ENCODE data around the gene VASH1. TPM values are rescaled to one million over a fixed set of nuclear protein-coding genes. Genes with fewer than 3 reads are reported as not detected.
"Not testable (repeated sequence)": the region's sequence is repeated elsewhere in the genome, so short reads cannot be mapped to it uniquely, and the experiment has no call there.

The VASH1 gene
- total RNA-seq, 3 donors from 2014 or later (not counting 1 experiment from before 2014, with no cell fraction given) = 9.5 to 15.0 (median 13.5) TPM

DNA sequence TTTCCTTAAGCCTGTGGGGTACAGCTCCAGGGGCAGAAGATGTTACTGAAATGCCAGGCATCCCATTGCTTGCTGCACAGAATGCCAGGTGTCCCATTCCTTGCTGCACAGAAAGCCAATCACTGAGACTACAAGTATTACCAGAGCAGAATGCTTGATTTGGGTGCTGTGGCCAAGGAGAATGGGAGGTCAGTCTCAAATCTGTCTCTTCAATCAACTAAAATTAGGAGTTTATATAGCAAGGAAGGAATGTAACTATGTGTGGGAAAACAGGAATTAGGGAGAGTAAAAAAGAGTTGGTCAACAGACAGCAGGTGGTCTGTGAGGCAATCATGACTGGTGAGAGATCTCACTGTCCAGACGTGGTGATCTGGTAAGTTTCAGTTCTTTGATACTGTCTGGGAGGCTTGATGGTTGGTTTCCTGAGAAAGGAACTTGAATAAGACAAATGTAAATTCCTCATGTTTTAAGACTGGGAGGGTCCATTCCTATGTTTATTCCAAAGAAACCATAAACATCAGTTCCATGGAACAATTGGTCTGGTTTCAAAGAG is 31.2 kb upstream of the VASH1 start:
- H3K36me3 Mint-ChIP-seq = no peaks in the 10 kb centered on the region
- Histone ChIP-seq H3K4me3 (ENCODE audit: low read length) (no peak overlapping the region), H3K27me3 (ENCODE audit: control insufficient read depth, insufficient read depth, low read length) (no peaks in the 10 kb centered on the region), H3K4me1 (ENCODE audit: control insufficient read depth, insufficient read depth, low read length) (no peaks in the 10 kb centered on the region), H3K9me3 (ENCODE audit: control insufficient read depth, insufficient read depth, low read length) (no peaks in the 10 kb centered on the region), H3K27ac (ENCODE audit: low read length) (no peak overlapping the region), H3K36me3 (ENCODE audit: control insufficient read depth, insufficient read depth, low read length) (no peaks in the 10 kb centered on the region)
- no peaks in the 10 kb centered on the region for H3K9me3 Mint-ChIP-seq
- 46% methylated on average over 1 of the region's 1 CpG for WGBS (ENCODE audit: insufficient coverage)
- peaks cover 11 to 16% of the 10 kb centered on the region in 2 donors for H3K27me3 Mint-ChIP-seq (ENCODE audit: low read depth in 2 of 2)
- intact Hi-C loops (cut with micrococcal nuclease) = no loop called here
- TF ChIP-seq, protein P1, sequence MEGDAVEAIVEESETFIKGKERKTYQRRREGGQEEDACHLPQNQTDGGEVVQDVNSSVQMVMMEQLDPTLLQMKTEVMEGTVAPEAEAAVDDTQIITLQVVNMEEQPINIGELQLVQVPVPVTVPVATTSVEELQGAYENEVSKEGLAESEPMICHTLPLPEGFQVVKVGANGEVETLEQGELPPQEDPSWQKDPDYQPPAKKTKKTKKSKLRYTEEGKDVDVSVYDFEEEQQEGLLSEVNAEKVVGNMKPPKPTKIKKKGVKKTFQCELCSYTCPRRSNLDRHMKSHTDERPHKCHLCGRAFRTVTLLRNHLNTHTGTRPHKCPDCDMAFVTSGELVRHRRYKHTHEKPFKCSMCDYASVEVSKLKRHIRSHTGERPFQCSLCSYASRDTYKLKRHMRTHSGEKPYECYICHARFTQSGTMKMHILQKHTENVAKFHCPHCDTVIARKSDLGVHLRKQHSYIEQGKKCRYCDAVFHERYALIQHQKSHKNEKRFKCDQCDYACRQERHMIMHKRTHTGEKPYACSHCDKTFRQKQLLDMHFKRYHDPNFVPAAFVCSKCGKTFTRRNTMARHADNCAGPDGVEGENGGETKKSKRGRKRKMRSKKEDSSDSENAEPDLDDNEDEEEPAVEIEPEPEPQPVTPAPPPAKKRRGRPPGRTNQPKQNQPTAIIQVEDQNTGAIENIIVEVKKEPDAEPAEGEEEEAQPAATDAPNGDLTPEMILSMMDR (IDR thresholded peaks at IDR 0.05) = no peak
- H3K27ac Mint-ChIP-seq = no peak overlapping the region
- no peak for DNase-seq
- ATAC-seq = no peak
- no peaks in the 10 kb centered on the region for H3K4me1 Mint-ChIP-seq
- H3K4me3 Mint-ChIP-seq = no peak overlapping the region

DNA sequence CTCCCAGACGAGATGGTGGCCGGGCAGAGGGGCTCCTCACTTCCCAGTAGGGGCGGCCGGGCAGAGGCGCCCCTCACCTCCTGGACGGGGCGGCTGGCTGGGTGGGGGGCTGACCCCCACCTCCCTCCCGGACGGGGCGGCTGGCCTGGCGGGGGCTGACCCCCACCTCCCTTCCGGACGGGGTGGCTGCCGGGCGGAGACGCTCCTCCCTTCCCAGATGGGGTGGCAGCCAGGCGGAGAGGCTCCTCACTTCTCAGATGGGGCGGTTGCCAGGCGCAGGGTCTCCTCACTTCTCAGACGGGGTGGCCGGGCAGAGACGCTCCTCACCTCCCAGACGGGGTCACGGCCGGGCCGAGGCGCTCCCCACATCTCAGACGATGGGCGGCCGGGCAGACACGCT is 26.8 kb upstream of the VASH1 start:
- H3K4me3 Mint-ChIP-seq; ATAC-seq; intact Hi-C loops (cut with micrococcal nuclease); H3K4me1 Mint-ChIP-seq; H3K27ac Mint-ChIP-seq; DNase-seq; H3K27me3 ChIP-seq (ENCODE audit: control insufficient read depth, insufficient read depth, low read length); H3K36me3 Mint-ChIP-seq; H3K36me3 ChIP-seq (ENCODE audit: control insufficient read depth, insufficient read depth, low read length); H3K4me3 ChIP-seq (ENCODE audit: low read length); H3K4me1 ChIP-seq (ENCODE audit: control insufficient read depth, insufficient read depth, low read length); H3K9me3 ChIP-seq (ENCODE audit: control insufficient read depth, insufficient read depth, low read length); H3K9me3 Mint-ChIP-seq; H3K27ac ChIP-seq (ENCODE audit: low read length): not testable (repeated sequence)
- WGBS (ENCODE audit: insufficient coverage) = 88% methylated on average over 16 of the region's 31 CpGs
- peaks cover 16 to 24% of the 10 kb centered on the region in 2 donors for H3K27me3 Mint-ChIP-seq (ENCODE audit: low read depth in 2 of 2)

DNA sequence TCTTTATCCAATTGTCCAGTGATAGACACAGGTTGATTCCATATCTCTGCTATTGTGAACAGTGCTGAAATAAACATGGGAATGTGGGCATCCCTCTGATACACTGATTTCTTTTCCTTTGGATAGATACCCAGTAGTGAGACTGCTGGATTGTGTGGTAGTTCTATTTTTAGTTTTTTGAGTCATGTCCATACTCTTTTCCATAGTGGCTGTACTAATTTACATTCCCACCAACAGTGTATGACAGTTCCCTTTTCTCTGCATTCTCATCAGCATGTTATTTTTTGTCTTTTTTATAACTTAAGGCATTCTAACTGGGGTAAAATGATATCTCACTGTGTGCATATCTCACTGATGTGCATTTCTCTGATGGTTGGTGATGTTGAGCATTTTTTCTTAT is 24.8 kb upstream of the VASH1 start:
- Mint-ChIP-seq H3K9me3 (peaks cover 4 to 7% of the 10 kb centered on the region in 2 donors), H3K27ac (no peak overlapping the region), H3K36me3 (peaks cover 25% of the 10 kb centered on the region), H3K27me3 (ENCODE audit: low read depth in 2 of 2) (peaks cover 14 to 43% of the 10 kb centered on the region in 2 donors), H3K4me3 (no peak overlapping the region), H3K4me1 (no peaks in the 10 kb centered on the region)
- TF ChIP-seq, protein P1 (IDR thresholded peaks at IDR 0.05) = no peak
- DNase-seq (no peak), ATAC-seq (no peak)
- H3K36me3 ChIP-seq (ENCODE audit: control insufficient read depth, insufficient read depth, low read length) = no peaks in the 10 kb centered on the region
- no peaks in the 10 kb centered on the region for H3K4me1 ChIP-seq (ENCODE audit: control insufficient read depth, insufficient read depth, low read length)
- no peaks in the 10 kb centered on the region for H3K9me3 ChIP-seq (ENCODE audit: control insufficient read depth, insufficient read depth, low read length)
- no peak overlapping the region for H3K4me3 ChIP-seq (ENCODE audit: low read length)
- no peak overlapping the region for H3K27ac ChIP-seq (ENCODE audit: low read length)
- peaks cover 2% of the 10 kb centered on the region for H3K27me3 ChIP-seq (ENCODE audit: control insufficient read depth, insufficient read depth, low read length)
- intact Hi-C loops (cut with micrococcal nuclease) = no loop called here

DNA sequence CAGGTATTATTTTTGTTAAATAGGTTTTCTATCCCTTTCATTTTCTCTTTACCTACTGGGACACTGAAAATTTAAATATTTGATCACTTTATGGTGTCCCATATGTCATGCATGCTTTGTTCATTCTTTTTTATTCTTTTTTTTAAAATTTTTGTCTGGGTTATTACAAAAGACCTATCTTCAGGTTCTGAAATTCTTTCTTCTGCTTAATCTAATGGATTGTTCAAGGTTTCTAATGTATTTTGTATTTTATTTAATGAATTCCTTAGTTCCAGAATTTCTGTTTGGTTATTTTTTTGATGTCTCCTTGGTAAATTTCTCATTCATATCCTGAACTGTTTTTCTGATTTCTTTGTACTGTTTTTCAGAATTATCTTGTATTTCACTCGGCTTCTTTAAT is 20.2 kb upstream of the VASH1 start:
- ATAC-seq = no peak
- no peak overlapping the region for H3K27ac Mint-ChIP-seq
- H3K36me3 Mint-ChIP-seq = peaks cover 26% of the 10 kb centered on the region
- Histone ChIP-seq H3K4me3 (ENCODE audit: low read length) (no peak overlapping the region), H3K27ac (ENCODE audit: low read length) (no peak overlapping the region), H3K4me1 (ENCODE audit: control insufficient read depth, insufficient read depth, low read length) (no peaks in the 10 kb centered on the region), H3K9me3 (ENCODE audit: control insufficient read depth, insufficient read depth, low read length) (no peaks in the 10 kb centered on the region), H3K36me3 (ENCODE audit: control insufficient read depth, insufficient read depth, low read length) (no peaks in the 10 kb centered on the region), H3K27me3 (ENCODE audit: control insufficient read depth, insufficient read depth, low read length) (peaks cover 6% of the 10 kb centered on the region)
- TF ChIP-seq, protein P1 (IDR thresholded peaks at IDR 0.05) = no peak
- no peak for DNase-seq
- intact Hi-C loops (cut with micrococcal nuclease) = no loop called here
- 88% methylated on average over 1 of the region's 1 CpG for WGBS (ENCODE audit: insufficient coverage)
- no peak overlapping the region for H3K4me3 Mint-ChIP-seq
- H3K4me1 Mint-ChIP-seq = no peaks in the 10 kb centered on the region
- H3K9me3 Mint-ChIP-seq = peaks cover 4 to 7% of the 10 kb centered on the region in 2 donors
- H3K27me3 Mint-ChIP-seq (ENCODE audit: low read depth in 2 of 2) = peaks cover 22 to 56% of the 10 kb centered on the region in 2 donors
